Nucleus accumbens (tissue), 56 donors: ENCODE measurements around the gene UTP25.

Experiments
- DNase-seq, 56 donors: peaks; one replicate each; lab custom pipeline; 2025; lab: John Stamatoyannopoulos, UW

Gene UTP25

GRCh38 chr1:209805875-209806760 lies 21.7 kb upstream of the UTP25 start, which contains the start of gene IRF6:
IRF6 (minus strand) TSS chr1:209806142; CDS start chr1:209801413, 4,729 bp downstream.
- peak in 3 of 56 donors; percentile 1 to 30 (median 22) for DNase-seq

GRCh38 chr1:209807509-209807908 lies 20.3 kb upstream of the UTP25 start:
- DNase-seq, result no peak

- DNase-seq, result no peak
Observed at GRCh38 chr1:209808059-209808581, 19.7 kb upstream of the UTP25 start.

- no peak for DNase-seq
Observed at GRCh38 chr1:209809611-209810010, 18.2 kb upstream of the UTP25 start.

GRCh38 chr1:209810783-209811182 lies 17.0 kb upstream of the UTP25 start:
- DNase-seq, result no peak

- DNase-seq, result no peak
Observed at GRCh38 chr1:209813902-209814301, 13.9 kb upstream of the UTP25 start.

GRCh38 chr1:209815490-209815889 lies 12.3 kb upstream of the UTP25 start:
- DNase-seq, result no peak

GRCh38 chr1:209815931-209816341 lies 11.8 kb upstream of the UTP25 start:
- no peak for DNase-seq

- DNase-seq, result no peak
Observed at GRCh38 chr1:209816923-209817322, 10.8 kb upstream of the UTP25 start.

- DNase-seq, result no peak
Observed at GRCh38 chr1:209817691-209818090, 10.1 kb upstream of the UTP25 start.

GRCh38 chr1:209819058-209819457 lies 8.7 kb upstream of the UTP25 start:
- no peak for DNase-seq

- no peak for DNase-seq
Observed at GRCh38 chr1:209820986-209821385, 6.8 kb upstream of the UTP25 start.

GRCh38 chr1:209822706-209823105 lies 5.1 kb upstream of the UTP25 start:
- DNase-seq, result no peak

GRCh38 chr1:209823143-209824041 lies 4.4 kb upstream of the UTP25 start:
- no peak for DNase-seq

GRCh38 chr1:209825591-209826434 lies 2.0 kb upstream of the UTP25 start:
- no peak for DNase-seq

- no peak for DNase-seq
Observed at GRCh38 chr1:209829716-209830115, 1.9 kb downstream of the UTP25 start.

- DNase-seq, result no peak
Observed at GRCh38 chr1:209830722-209831121, 3.0 kb downstream of the UTP25 start.

GRCh38 chr1:209831615-209832014 lies 3.8 kb downstream of the UTP25 start:
- no peak for DNase-seq

GRCh38 chr1:209835782-209836298 lies 8.1 kb downstream of the UTP25 start:
- no peak for DNase-seq

- DNase-seq, result no peak
Observed at GRCh38 chr1:209837671-209838070, 9.9 kb downstream of the UTP25 start.
